Subcutaneous adipose tissue (tissue), 4 donors: ENCODE measurements around the gene VTI1A. TPM values are rescaled to one million over a fixed set of nuclear protein-coding genes. Genes with fewer than 3 reads are reported as not detected.

Experiments
- total RNA-seq, 4 donors: library from RNA; depleted of rRNA; stranded (reverse); fragments of >200 nt; gene quantifications; one replicate each; pipeline ENCODE4 v1.1.0, GENCODE V29; 2016
- TF ChIP-seq, protein P1 (sequence below): fragments of 450-650 bp; IDR thresholded peaks from one replicate; pipeline ENCODE4 v1.5.1; 2016; ENCODE audit warnings: low read depth, mild to moderate bottlenecking, control low read depth, antibody characterized with exemption, moderate library complexity

VTI1A gene
- total RNA-seq, 4 donors from 2014 or later = 48.4 to 70.3 (median 61.9) TPM

DNA sequence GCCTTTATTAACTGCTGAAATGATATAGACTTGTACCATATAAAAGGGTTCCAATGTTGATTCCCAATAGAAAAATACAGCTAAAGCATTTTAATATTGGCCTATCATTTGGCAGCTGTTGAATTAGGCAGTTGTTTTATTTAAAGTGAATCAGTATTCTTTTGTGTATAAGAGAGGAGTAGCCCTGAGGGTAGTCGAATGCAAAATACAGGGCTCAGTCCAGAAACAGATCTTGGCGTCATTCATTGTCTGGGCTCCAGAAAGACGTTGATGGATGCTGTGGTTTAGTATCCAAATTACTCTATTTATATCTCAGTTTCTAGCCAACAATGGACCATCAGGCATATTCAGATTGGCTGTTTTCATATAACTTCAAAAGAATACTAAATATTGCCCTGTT is 193.6 kb downstream of the VTI1A start:
- TF ChIP-seq, protein P1, sequence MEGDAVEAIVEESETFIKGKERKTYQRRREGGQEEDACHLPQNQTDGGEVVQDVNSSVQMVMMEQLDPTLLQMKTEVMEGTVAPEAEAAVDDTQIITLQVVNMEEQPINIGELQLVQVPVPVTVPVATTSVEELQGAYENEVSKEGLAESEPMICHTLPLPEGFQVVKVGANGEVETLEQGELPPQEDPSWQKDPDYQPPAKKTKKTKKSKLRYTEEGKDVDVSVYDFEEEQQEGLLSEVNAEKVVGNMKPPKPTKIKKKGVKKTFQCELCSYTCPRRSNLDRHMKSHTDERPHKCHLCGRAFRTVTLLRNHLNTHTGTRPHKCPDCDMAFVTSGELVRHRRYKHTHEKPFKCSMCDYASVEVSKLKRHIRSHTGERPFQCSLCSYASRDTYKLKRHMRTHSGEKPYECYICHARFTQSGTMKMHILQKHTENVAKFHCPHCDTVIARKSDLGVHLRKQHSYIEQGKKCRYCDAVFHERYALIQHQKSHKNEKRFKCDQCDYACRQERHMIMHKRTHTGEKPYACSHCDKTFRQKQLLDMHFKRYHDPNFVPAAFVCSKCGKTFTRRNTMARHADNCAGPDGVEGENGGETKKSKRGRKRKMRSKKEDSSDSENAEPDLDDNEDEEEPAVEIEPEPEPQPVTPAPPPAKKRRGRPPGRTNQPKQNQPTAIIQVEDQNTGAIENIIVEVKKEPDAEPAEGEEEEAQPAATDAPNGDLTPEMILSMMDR = no peak

DNA sequence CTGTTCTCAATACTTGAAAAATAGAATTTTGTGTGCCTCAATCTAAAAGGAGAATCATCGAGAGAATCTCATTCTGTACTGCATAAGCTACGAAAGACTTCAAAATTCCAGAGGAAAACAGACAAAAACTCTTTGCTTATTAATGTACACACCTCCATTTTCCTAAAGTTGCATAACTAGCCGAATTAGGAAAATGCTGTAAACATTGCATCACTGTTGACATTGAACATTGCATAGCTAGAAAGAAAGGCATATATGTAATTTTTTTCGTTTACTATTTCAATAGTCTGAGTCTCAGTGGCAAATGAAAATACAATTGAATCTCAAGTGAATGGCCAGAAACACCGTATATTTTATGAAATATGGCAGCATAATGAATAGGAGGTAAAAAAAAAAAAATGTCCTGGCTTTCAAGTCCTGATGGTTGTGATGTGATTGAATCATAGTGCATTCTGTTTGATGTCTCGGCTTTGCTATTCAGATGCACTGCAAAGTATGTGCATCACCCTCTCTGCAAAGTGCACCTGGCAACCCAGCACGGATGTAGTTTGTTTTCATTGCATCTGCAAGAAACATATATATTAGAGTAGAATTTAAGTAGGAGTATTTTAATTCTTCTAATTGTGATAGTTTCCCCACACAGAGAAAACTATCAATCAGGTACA is 196.7 kb downstream of the VTI1A start:
- TF ChIP-seq, protein P1 = no peak

DNA sequence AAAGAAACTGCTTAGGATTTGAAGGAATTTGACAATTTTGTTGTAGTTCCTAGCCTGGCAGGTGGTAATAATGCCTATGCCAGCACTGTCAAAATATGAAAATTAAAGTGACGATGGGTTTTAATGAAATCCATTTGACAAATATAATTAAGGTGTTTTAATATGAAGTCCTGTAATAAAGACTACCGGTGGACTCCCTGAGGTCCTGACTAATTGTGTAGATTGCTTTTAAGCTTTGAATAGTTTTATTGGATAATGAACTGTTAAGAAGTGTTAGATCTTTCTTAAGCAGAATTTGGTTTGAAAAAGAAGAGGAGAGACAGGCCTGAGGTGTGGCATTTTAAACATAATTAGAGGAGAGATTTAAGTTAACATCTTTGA is 197.2 kb downstream of the VTI1A start:
- TF ChIP-seq, protein P1 = no peak

DNA sequence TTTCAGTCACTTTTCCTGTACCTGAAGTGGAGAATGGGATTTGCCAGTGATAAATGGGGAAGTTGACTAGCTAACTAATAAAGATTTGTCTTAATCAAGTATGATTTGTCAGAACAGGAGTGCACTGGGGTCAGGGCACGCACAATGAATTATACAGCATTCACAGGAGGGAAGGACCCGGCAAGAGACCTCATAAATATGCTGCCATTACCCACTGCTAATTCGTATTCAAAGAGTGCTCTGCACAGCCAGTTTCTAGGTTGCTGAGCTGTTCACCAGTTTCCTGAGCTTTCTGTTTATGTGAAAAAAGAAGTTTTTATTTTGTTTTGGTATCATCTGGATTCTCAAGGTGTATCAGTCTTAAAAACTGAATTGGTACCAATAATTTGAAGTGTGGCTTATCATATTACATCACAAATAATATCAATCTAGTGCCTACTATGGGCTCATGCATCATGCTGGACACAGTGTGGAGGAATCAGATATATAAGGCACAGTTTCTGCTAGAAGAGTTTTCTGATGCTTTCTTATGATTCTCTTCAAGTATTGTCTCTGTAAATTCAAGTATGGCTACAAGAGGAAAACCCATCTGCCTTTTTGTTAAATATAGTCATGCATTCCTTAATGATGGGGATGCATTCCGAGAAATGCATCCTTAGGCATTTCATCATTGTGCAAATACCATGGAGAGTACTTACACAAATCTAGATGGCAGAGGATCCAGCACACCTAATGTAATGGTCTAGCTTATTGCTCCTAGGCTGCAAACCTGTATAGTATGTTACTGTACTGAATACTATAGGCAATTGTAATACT is 202.2 kb downstream of the VTI1A start:
- TF ChIP-seq, protein P1 = no peak

DNA sequence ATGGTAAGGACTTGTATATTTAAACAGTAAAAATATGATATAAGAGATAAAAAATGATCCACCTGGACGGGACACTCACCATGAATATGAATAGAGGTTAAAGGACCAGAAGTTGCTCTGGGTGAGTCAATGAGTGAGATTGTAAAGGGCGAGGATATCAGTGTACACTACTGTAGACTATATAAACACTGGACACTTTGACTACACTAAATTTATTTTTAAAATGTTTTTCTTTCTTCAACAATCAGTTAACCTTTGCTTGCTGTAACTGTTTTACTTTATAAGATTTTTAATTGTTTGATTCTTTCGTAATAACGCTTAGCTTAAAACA is 202.8 kb downstream of the VTI1A start:
- TF ChIP-seq, protein P1 = no peak

DNA sequence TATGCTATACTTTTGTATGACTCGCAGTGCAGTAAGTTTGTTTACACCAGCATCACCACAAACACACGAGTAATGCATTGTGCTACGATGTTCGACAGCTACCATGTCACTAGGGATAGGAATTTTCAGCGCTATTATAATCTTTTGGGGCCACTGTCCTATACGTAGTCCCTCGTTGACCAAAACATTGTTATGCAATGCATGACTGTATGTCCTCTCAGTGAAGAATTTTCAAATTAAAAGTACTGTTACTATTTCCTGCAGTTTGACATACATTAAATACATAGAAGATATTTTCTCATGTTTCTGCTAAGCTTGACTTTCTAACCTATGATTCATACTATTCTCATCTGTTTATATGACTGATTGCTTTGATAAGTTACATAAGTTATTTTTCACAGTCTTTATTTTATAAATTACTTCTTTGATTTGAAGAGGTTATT is 203.6 kb downstream of the VTI1A start:
- TF ChIP-seq, protein P1 = no peak

DNA sequence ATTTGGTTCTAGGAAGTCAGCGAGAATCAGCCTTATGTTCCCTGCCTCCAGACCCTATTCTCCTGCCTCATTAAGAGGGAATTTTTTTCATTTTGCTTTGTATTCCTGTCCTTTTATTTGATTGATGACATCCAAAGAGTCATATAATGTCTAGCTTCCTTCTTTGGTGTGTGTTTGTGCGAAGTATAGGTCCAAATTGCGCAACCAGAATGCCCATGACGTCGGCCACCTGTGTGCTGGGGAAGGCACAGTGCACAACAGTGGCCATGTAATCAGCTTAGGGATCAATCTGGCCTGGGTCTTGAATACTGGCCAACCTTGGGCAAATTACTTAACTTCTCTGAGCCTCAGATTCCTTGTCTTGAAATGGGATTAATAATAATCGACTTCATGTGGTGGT is 206.2 kb downstream of the VTI1A start:
- TF ChIP-seq, protein P1 = no peak
